T-helper 22 cell (primary cell): ENCODE data around the gene DCBLD2.

Experiments used
- DNase-seq: peaks from one replicate; pipeline ENCODE4 v3.0.0-alpha.2; 2020; ENCODE audit warnings: low read depth

Gene DCBLD2

DNA sequence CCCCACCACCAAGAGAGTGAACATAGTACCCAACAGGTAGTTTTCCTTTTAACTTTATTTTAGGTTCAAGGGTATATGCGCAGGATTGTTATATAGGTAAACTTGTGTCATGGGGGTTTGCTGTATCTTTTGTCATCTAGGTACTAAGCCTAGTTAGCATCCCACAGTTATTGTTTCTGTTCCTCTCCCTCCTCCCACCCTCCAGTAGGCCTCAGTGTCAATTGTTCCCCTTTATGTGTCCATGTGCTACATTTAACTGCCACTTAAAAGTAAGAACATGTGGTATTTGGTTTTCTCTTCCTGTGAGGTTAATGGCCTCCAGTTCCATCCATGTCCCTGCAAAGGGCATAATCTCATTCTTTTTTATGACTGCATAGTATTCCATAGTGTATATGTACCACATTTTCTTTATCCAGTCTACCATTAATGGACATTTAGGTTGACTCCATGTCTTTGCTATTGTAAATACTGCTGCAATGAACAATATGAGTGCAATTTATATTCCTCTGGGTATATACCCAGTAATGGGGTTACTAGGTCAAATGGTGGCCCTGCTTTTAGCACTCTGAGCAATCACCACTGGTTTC, 72.2 kb downstream of the DCBLD2 start:
- DNase-seq: no peak

DNA sequence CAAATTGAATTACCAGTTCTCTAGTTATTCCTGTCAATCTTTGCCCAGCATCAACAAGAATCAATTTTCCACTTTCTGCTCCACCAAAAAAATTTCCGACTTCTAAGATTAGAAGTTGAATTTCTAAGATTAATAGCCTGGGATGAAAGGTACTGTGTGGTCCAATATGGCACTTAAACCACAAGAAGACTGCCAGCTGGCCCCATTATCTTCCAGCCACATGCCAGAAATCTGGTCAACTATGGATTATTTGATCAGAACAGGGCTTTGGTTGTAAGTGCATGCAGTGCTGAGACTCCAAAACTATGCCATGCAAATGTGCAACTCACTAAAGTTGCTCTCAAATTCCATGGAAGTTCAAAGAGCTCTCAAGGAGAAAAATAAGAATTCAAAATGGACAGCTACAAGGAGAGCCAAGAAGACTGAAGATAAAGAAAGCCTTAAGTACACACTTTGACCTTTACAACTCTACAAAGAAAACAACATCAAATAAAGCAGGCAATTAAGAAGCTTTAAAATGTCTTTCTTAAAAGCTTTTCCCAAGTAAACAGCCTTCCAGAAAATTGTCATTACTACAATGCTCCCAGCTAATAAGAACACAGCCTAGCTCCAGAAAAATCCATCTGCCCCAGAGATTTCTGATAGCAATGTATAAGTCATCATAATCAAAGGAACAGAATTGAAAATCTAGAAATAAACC, 74.1 kb downstream of the DCBLD2 start:
- DNase-seq: no peak

DNA sequence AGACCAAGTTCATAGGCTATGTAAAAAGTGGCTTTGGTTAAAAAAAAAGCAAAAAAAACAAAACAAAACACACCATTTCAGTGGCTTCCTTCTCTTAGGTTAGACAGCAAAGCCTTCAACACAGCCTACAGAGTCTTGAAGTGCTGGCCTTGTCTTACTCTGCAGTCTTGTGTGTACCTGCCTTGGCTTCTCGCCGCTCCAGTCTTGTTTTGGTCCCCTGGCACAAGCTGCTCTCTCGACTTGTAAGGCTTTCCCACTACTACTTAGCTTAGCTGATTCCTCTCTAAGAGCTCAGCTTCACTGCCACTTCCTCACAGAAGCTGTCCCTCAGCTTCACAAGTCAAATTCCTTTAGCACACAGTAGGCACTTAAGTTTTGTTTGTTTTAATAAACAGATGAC, 75.4 kb downstream of the DCBLD2 start:
- DNase-seq: no peak

DNA sequence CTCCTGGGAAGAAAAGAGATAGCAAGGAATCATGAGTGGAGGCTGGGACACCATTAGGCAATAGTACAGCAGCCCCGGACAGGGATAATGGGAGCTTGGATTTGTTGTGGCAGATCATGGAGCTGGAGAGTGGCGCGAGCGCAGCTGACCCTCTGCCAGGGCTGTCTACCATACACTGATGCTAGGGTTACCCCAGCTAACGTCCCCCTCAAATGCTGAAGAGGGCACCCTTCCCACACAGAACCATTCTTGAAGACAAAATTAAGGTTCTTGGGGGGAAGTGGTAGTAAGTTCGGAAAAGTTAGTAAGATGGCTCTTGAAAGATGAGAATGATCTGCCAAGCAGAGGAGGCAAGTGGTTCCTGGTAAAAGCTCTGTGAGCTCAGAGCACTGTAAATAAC, 77.2 kb downstream of the DCBLD2 start:
- DNase-seq: no peak

DNA sequence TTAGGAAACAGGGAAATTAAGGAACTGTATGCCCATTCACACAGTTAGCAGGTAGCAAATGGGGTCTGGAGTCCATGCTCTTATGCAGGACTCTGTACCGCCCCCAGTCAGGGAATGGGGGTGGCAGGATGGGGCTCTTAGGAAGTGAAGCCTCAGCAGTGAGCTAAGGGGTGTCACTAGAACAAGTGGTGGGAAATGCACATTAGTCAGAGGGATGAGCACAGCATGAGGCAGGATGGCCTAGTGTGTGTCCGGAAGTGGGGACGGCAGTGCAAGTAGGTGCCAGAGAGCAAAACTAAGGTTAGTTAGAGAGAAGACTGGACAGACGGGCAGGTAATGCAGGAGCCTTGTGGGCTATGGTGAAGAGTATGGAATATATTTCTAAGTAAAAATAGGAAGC, 77.7 kb downstream of the DCBLD2 start:
- DNase-seq: no peak

DNA sequence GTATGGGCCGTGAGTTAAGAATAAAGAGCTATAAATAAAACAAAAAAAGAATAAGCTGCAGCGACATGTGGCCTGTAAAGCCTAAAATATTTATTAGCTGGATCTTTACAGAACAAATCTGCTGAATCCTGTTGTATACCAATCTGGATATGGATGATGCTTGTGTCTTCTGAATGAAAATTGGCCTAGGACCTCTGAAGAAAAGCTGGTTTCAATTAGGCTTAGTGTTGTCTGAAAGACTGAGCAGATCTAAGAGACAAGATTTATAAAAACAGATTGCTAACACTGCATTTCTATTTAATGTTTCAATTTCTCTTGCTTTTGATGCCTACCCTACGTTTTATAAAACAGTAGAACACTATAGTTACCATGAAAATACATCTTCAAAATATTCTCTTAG, 80.4 kb downstream of the DCBLD2 start:
- no peak for DNase-seq

DNA sequence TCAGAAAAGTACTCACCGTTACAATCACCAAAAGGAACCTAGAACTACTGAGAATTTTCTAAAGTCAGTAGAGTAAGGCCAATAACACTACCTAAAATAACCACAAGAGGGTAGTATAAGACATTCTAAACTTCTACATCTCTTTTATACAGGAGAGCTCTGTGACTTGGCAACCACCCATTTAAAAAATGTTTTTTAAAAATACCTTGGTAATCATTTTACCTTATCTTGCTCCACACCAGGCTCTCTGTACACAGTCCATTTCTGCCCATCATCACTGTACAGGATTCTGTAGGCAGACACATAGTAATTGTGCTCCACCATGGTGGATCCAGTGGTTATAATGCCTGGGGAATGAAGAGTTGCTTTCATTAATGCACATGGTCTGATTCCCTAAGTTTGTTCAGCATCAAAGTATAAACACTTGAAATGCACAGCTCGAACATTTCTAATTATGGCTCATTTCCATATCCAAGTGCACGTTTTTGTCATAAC, 83.9 kb downstream of the DCBLD2 start:
- DNase-seq: no peak

DNA sequence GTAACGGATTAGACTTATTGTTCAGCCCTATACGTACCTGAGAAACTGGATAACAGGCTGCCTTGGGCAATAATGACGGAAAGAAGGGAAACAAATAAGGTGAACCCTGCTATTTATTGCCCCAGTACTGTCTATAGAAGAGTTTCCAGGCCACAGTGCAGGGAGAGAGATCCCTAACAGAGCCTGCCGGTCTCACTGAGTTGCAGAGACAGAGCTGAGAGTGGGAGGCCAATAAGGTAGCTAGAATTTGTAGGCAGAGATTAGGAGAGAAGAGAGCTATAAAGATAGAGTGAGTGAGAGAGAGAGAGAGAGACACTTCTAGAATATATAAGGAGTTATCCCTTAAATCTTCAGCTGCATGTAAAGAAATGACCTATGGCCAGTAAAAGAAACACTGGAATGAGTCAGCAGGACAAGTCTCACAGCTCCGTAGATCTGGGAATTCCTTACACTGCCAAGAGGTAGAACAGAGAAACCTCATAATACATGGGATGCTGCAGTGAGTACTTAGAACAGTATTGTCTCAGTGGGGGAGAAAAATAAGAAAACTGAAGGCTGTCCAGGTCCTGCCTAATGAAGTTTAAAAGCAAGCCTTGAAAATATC, 86.6 kb downstream of the DCBLD2 start:
- DNase-seq: no peak

DNA sequence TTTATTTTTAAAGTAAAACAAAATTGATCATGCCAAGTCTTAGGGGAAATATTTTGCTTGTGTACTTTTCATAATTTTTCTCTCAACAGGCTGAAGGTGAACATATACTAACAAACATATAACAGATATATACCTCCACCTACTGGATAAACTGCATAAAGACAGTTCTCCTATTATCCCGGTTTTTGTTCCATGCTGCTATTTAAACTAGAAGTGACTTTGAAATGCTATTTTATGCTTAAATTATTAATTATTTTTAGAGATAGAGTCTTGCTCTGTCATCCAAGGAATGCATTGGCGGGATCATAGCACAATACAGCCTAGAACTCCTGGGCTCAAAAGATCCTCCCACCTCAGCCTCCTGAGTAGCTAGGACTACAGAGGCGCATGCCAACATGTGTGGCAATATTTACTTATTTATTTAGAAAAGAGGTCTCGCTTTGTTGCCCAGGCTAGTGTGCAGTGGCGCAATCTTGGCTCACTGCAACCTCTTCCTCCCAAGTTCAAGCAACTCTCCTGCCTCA, 88.6 kb downstream of the DCBLD2 start:
- no peak for DNase-seq

DNA sequence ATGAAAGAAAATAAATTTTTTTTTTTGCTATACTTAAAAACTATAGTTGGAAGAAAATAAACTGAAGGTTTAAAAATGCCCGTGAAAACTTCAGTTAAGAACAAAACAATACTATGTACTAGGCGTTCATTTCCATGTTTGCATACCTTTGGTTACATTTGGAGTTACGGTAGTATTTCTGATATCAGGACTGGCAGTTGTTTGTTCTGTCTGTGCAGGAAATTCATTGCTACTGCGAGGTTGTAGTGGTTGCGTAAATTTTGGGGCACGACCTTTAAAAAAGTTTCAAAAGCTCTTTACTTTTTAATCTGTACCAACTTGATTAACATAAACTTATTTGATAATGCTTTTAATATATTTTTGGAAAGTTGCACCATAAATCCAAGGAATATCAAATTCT, 90.4 kb downstream of the DCBLD2 start:
- DNase-seq: no peak

DNA sequence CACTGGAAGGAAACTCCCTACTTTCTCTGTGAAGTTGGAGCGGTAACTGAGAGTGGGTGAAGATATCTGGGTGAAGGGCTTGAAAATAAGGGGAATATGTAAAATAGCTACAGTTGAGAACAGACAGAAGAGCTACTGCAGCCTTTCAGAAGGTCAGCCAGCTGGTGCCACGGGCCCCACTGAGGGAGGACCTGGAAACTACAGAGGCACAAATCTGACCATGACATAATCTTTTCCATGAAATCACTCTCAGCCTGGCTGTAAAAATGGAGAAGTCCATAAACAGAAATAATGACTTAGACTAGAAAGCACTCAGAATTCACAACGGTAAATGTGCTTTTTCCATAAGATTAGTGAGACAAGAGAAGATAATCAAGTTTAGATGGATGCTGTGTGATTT, 91.9 kb downstream of the DCBLD2 start:
- no peak for DNase-seq

DNA sequence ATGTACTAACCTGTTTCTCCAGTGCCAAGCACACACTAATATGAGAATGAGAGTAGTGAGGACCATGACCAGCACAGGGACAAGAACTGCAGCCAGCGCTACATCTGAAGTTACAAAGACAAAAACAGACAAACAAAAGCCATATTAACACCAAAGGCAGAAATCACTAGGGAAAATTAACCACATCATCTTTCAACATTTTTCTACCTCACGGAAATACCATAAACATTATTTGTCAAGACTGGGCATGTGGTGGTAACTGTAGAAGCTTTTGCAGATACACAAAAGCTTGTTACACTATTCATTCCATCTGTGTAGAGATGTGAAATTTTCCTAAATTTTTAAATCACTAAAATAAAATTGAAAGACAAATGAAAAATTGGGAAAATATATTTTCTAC, 93.4 kb downstream of the DCBLD2 start:
- no peak for DNase-seq

DNA sequence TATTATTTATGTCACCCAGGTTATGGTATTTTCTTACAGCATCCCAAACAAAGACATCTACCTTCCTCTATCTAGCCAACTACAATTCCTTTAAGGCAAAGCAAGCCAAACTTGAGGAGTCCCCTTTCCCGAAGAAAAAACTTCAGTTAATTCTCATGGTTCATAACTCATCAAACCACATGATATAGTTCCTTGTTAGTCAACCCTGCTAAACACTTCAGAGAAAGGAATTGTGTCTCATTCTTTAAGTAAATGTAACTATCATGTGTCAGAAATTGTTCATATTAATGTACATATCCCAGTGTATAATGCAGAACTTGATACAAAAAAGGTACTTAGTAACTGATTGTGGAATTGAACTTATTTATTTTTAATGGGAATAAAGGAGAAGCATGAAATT, 93.9 kb downstream of the DCBLD2 start:
- DNase-seq: no peak

DNA sequence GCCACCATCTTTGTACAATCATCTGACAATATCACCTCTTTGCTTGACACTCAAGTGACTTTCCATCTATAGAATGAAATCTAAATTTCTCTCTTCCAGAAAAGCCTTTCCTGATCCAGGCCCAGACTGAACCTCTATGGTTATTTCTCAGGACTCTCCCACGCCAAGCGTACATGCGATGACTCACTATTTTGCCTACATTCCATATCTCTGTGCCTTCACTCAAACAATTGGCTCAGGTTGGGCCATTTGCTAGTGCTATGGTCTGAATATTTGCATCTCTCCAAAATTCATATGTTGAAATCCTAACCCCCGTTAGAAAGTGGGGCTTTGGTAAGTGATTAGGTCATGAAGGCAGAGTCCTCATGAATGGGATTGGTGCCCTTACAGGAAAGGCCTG, 94.5 kb downstream of the DCBLD2 start:
- DNase-seq: no peak

DNA sequence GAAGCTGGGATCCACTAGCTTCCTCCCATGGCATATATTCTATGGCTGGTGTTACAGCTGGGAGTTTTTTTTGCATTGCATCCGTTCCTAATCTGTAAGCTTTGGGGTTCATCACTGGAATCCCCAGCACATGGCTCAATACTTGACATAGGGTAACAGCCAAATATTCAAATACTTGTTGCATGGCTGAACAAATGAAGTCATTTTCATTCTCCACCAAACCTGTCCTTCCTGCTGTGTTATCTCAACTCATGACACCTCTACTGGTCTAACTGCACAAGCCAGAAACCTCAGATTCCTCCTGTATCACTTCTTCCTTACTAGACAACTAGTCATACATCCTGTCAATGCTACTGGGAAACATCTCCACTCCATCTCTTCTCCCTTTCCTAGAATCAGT, 95.0 kb downstream of the DCBLD2 start:
- no peak for DNase-seq

DNA sequence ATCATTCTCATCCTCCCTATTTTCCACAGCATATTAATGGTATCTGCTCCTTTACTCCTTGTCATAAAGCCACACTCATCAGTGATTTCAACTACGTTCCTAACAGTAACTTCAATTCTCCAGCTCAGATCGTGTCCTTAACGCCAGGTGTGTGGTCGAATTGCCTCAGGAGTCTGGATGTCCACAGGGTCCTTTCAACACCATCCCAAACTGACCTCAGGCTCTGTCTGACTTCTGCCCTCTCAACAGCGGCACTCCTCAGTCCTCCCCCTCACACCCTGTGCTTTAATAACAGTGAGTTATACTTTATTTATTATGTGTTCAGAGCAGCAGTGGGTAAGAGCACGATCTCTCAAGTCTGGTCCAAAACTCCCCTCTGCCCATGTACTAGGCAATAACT, 95.9 kb downstream of the DCBLD2 start:
- DNase-seq: no peak

DNA sequence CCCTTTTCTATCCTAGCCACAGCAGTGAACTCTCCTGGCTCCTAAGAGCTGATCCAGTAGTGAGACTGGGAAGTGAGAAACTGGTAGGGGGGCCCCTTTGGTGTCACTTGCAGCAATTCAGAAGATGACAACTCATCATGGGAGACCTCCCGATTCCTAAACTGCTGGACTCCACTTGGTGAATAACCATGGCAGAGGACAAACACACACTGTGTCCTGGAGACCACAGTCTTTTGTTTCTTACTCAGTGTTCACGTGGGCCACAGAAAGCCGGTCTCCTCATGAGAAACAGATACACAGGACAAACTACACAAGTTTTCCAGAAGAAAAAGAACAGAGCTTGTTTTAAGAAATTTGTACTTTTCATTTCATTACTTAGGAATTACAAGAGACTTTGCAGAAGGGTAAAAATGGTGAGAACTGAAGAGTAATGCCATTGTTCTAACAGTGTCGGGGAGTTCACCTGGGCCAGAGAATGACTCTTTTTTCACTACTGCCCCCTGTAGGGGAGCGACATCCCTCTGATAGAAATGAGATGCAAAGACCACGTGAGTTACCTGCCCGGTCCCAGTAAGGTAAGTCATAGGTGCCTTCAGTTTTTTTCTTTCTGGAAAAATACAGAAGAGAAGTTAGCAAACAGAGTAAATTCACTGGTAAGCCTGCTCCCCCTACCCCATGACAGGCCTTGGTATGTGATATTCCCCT, 100.3 kb downstream of the DCBLD2 start:
- no peak for DNase-seq

DNA sequence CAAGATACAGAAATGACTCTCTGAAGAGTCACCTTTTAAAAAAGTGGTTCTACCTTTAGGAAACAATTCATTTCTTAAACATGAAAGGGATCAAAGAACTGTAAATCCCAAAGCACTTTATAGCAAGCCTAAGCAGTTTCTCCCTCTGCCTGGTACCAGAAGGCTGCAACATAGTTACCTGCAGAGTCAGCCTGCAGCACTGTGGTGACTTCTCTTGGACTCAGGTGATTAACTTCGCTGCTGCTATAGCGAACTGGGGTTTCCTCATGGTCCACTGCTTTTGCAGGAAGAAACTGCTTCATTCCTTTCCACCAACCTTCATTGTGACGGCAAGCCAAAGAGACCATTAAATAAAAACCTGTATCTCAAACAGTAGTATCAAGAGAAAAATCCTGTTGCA, 101.1 kb downstream of the DCBLD2 start:
- DNase-seq: no peak

DNA sequence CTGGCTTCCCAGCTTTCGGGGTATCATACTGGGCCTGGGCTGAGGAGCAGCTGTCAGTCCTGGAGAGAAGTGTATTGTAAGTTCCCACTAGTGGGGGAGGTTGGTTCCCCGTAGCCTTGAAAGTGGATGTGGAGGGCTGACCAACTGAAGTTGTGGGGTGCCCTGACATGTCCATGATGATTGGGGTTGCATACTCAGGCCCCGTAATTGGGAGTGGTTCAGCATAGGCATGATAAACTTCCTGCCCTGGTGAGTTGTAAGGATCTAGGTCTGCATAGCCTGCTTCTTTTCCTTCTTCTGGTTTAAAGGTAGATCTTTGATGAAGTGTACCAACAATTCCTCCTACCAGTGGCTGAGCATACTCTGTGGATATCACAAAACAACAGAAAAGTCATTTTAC, 102.0 kb downstream of the DCBLD2 start:
- DNase-seq: no peak

DNA sequence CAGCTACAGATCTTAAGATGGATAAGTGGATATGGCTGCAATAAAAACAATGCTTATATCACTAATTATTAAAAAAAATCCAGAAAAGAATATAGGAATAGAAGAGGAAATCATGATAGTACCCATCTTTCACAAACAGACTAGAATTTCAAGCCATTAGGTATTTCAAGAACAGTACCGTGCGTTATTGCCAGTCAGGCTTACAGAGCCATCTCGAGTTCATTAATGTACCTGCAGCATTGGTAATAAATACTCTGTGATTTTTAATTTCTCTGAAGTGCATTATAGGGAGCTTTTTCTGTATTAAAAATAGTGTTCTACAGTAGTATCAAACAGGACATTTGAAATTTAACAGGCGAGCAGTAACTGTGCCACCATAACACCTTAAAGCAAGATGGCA, 102.7 kb downstream of the DCBLD2 start:
- no peak for DNase-seq

DNA sequence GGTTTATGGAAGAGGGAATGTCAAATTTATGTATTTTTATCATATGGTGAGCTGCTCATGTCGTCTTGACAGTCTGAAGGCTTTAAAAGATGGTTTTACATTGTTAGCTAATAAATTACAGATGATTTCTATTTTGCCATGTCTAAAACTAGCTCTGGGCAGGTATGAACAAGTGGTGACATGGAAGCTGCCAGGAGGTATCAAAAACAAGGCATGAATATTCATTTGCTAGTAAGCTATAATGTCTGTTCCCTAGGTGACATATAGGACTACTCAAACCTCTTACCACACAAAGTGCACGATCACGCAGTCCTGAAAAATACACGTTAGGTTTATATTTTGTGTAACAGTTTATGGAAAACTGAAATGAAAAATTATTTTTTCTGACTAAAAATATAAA, 103.6 kb downstream of the DCBLD2 start:
- no peak for DNase-seq

DNA sequence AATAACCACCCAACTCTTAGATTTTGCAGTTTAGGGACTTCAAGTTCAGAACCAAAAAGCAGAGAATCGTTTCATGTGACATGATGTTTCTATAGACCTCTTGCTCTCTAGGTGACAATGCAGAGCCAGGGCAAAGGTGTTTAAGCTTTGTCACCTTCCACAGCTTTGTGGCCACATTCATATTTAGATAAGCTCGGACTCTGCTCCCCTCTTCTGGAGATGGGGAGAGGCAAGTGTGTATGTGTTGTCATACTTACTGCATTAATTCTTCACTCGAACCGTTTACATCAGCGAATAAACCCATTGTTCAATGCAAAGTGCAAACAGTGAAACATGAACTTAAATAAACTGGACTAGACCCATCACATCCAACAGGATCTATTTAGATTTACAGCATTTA, 105.2 kb downstream of the DCBLD2 start:
- no peak for DNase-seq

DNA sequence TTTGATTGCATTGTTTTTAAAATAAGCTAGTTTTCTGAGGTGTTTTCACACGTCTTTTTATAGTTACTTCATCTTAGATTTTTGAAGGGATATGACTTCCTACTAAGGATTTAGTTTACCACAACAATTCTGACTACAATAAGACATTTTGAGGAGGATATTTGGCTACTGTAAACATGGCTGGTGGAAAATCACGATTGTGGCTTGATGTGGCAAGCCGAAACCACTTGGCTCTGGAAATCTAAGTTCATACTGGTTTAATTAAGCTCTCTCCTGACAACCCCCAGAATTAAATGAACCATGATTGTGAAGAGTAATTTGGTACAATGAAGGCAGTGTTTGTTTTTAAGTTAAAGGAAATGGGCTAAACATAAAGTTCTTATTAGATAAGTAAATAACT, 107.5 kb downstream of the DCBLD2 start:
- no peak for DNase-seq
